HCT116 (cell line): ENCODE data around the gene HECTD2. TPM values are rescaled to one million over a fixed set of nuclear protein-coding genes. Genes with fewer than 3 reads are reported as not detected.

Experiments used
- ATAC-seq: fragments of 200-7000 bp; cut with Tn5 transposase; 2 replicates; pipeline ENCODE4 v1.9.1; 2020; ENCODE audit warnings: mild to moderate bottlenecking, moderate library complexity
- BruUV-seq: library from RNA; stranded (reverse); fragments of 400-500 nt; replicated peaks from 2 replicates; lab custom pipeline; 2021; lab: Mats Ljungman, UMichigan
- CTCF ChIA-PET: fragments of 300-600 bp; sonication (Branson Sonifier 250); formaldehyde crosslinking; loops from one replicate; lab custom pipeline; 2021; ENCODE audit warnings: antibody characterized with exemption; lab: Charles Lee
- POLR2A ChIA-PET: fragments of 300-600, 350-600 bp; sonication (Branson Sonifier 250); formaldehyde crosslinking; loops from one replicate; lab custom pipeline; 2021; ENCODE audit warnings: antibody characterized with exemption; lab: Charles Lee
- RAD21 ChIA-PET, 2 experiments: fragments of 300-600 bp; sonication (Branson Sonifier 250); formaldehyde crosslinking; loops; one replicate each; lab custom pipeline; 2023; ENCODE audit warnings: low total read pairs in 2 of 2; ENCODE audit not compliant: uncharacterized antibody in 2 of 2, unreplicated experiment in 2 of 2, low non-redundant PET in 1 of 2; lab: Charles Lee
- DNase-seq: peaks from one replicate; pipeline ENCODE4 v3.0.0-alpha.2; 2010; ENCODE audit warnings: low read depth, low spot score
- H2AFZ ChIP-seq: fragments of 200-600 bp; shearing (Covaris generic), sonication (generic); 2 replicates; pipeline ENCODE4 v1.6.1; 2017; ENCODE audit warnings: low read depth, mixed run types, mixed read lengths, antibody characterized with exemption, low read length; ENCODE audit not compliant: poor library complexity, severe bottlenecking
- H3K27ac ChIP-seq: 2 replicates; pipeline ENCODE4 v1.5.1; 2012; ENCODE audit warnings: low read depth, low read length
- H3K27me3 ChIP-seq: fragments of 200-600 bp; sonication (generic); 2 replicates; pipeline ENCODE4 v1.6.1; 2016; ENCODE audit warnings: mixed run types, low read length, mixed read lengths; ENCODE audit not compliant: insufficient read depth
- H3K36me3 ChIP-seq, 2 experiments: fragments of 200-500 bp in 1 of 2; fragments of 200-600 bp in 1 of 2; sonication (Bioruptor generic) in 1 of 2; sonication (generic) in 1 of 2; 2 replicates each; pipeline versions ENCODE4 v1.5.1 to v1.6.1; 2014 to 2016; ENCODE audit warnings: low read length in 2 of 2, inconsistent platforms in 1 of 2, mixed read lengths in 1 of 2, mixed run types in 1 of 2; ENCODE audit not compliant: insufficient read depth in 2 of 2, control insufficient read depth in 1 of 2
- H3K4me1 ChIP-seq, 2 experiments: fragments of 200-600 bp in 1 of 2; sonication (generic) in 1 of 2; 2 replicates each; pipeline versions ENCODE4 v1.5.1 to v1.6.1; 2012 to 2017; ENCODE audit warnings: low read length in 2 of 2, inconsistent platforms in 1 of 2, mild to moderate bottlenecking in 1 of 2, mixed read lengths in 1 of 2, mixed run types in 1 of 2, moderate library complexity in 1 of 2; ENCODE audit not compliant: insufficient read depth in 2 of 2, control insufficient read depth in 1 of 2
- H3K4me2 ChIP-seq: fragments of 200-600 bp; sonication (generic); 2 replicates; pipeline ENCODE4 v1.6.1; 2017; ENCODE audit warnings: mixed run types, low read length, mixed read lengths
- H3K4me3 ChIP-seq, 2 experiments: fragments of 200-600 bp in 1 of 2; sonication (generic) in 1 of 2; replicated peaks in 1 of 2; 2 replicates each; pipeline ENCODE4 v1.5.1; 2011 to 2016; ENCODE audit warnings: low read length in 2 of 2, control low read depth in 1 of 2, low read depth in 1 of 2, mild to moderate bottlenecking in 1 of 2, mixed read lengths in 1 of 2, mixed run types in 1 of 2
- H3K79me2 ChIP-seq: fragments of 200-600 bp; sonication (generic); 2 replicates; pipeline ENCODE4 v1.6.1; 2017; ENCODE audit warnings: mild to moderate bottlenecking, mixed run types, low read length, moderate library complexity, mixed read lengths; ENCODE audit not compliant: insufficient read depth
- H3K9ac ChIP-seq: fragments of 200-600 bp; sonication (generic); 2 replicates; pipeline ENCODE4 v1.6.1; 2016; ENCODE audit warnings: low read length, mixed read lengths
- H3K9me2 ChIP-seq: fragments of 200-600 bp; sonication (generic), shearing (Covaris generic); 2 replicates; pipeline ENCODE4 v1.6.1; 2017; ENCODE audit warnings: mixed run types, mild to moderate bottlenecking, moderate library complexity; ENCODE audit not compliant: insufficient read depth
- H3K9me3 ChIP-seq, 2 experiments: fragments of 200-500 bp in 1 of 2; fragments of 200-600 bp in 1 of 2; sonication (Bioruptor generic) in 1 of 2; sonication (generic) in 1 of 2; 2 replicates each; pipeline ENCODE4 v1.6.1; 2014 to 2017; ENCODE audit warnings: low read length in 2 of 2, mixed read lengths in 2 of 2, inconsistent platforms in 1 of 2, low read depth in 1 of 2, mild to moderate bottlenecking in 1 of 2, mixed run types in 1 of 2, moderate library complexity in 1 of 2; ENCODE audit not compliant: control insufficient read depth in 1 of 2, insufficient read depth in 1 of 2
- H4K20me1 ChIP-seq: fragments of 200-600 bp; sonication (generic), shearing (Covaris generic); 2 replicates; pipeline ENCODE4 v1.6.1; 2017; ENCODE audit warnings: mixed run types, mild to moderate bottlenecking, moderate library complexity; ENCODE audit not compliant: insufficient read depth
- CBX3 ChIP-seq: IDR thresholded peaks from 2 replicates; pipeline ENCODE4 v1.6.1; 2012; ENCODE audit warnings: low read depth
- CEBPB ChIP-seq: IDR thresholded peaks from 2 replicates; pipeline ENCODE4 v1.6.1; 2012; ENCODE audit warnings: low read depth
- CTCF ChIP-seq, 3 experiments: fragments of 200-600 bp in 1 of 3; sonication (generic) in 1 of 3; IDR thresholded peaks in 2 of 3; conservative IDR thresholded peaks in 1 of 3; 2 replicates each; pipeline ENCODE4 v1.5.1; 2012 to 2017; ENCODE audit warnings: low read depth in 2 of 3, low read length in 2 of 3, antibody characterized with exemption in 1 of 3, borderline replicate concordance in 1 of 3, control low read depth in 1 of 3, mild to moderate bottlenecking in 1 of 3, mixed read lengths in 1 of 3, mixed run types in 1 of 3, moderate library complexity in 1 of 3; ENCODE audit not compliant: insufficient read depth in 1 of 3
- EZH2 ChIP-seq: fragments of 200-600 bp; sonication (generic); IDR thresholded peaks from 2 replicates; pipeline ENCODE4 v1.6.1; 2017; ENCODE audit warnings: antibody characterized with exemption, mixed run types
- EZH2phosphoT487 ChIP-seq: fragments of 200-600 bp; IDR thresholded peaks from 2 replicates; pipeline ENCODE4 v1.6.1; 2018; ENCODE audit warnings: antibody characterized with exemption, borderline replicate concordance
- FOSL1 ChIP-seq: IDR thresholded peaks from 2 replicates; pipeline ENCODE4 v1.6.1; 2012; ENCODE audit warnings: low read depth
- MAX ChIP-seq: IDR thresholded peaks from 2 replicates; pipeline ENCODE4 v1.6.1; 2012
- POLR2A ChIP-seq: IDR thresholded peaks from 2 replicates; pipeline ENCODE4 v1.7.0; 2011; ENCODE audit warnings: borderline replicate concordance; ENCODE audit not compliant: insufficient read depth, insufficient read length; ENCODE audit errors: extremely low read depth
- POLR2AphosphoS5 ChIP-seq: IDR thresholded peaks from 2 replicates; pipeline ENCODE4 v1.6.1; 2011; ENCODE audit warnings: mild to moderate bottlenecking, low read depth, low read length, moderate library complexity
- REST ChIP-seq: IDR thresholded peaks from 2 replicates; pipeline ENCODE4 v1.6.1; 2012; ENCODE audit warnings: low read depth
- SIN3A ChIP-seq: IDR thresholded peaks from 2 replicates; pipeline ENCODE4 v1.6.1; 2012; ENCODE audit warnings: low read depth
- SP1 ChIP-seq: IDR thresholded peaks from 2 replicates; pipeline ENCODE4 v1.6.1; 2012; ENCODE audit warnings: low read depth
- SRF ChIP-seq: IDR thresholded peaks from 2 replicates; pipeline ENCODE4 v1.6.1; 2012; ENCODE audit warnings: low read depth
- TCF7L2 ChIP-seq: IDR thresholded peaks from 2 replicates; pipeline ENCODE4 v1.7.0; 2011; ENCODE audit warnings: borderline replicate concordance, inconsistent platforms; ENCODE audit not compliant: insufficient read depth, insufficient read length; ENCODE audit errors: extremely low read depth
- ZFX ChIP-seq: fragments of 450-650 bp; IDR thresholded peaks from 2 replicates; pipeline ENCODE4 v1.6.1; 2017
- ZNF274 ChIP-seq: fragments of 200-500 bp; sonication (Bioruptor generic); IDR thresholded peaks from 2 replicates; pipeline ENCODE4 v1.6.1; 2014; ENCODE audit warnings: mild to moderate bottlenecking, low read depth, low read length, inconsistent platforms
- intact Hi-C: fragments of 100-400 bp; cut with micrococcal nuclease; formaldehyde crosslinking; loops from 2 replicates; pipeline ENCODE4 v1.10.0; 2022
- total RNA-seq: library from RNA; stranded (reverse); gene quantifications from one replicate; pipeline ENCODE4 v1.2.1, GENCODE V29; 2021; ENCODE audit not compliant: unreplicated experiment

The HECTD2 gene
- total RNA-seq, 1 experiment from 2014 or later, result 3.0 TPM

GRCh38 chr10:91444211-91445182 is 34.4 kb downstream of the HECTD2 start:
- H4K20me1 ChIP-seq, result no peaks in the 10 kb centered on the region

GRCh38 chr10:91452063-91452462 is 41.9 kb downstream of the HECTD2 start:
- BruUV-seq, result no TSS peak
- intact Hi-C loops, result no loop called here
- no peak overlapping the region for H3K4me2 ChIP-seq
- no peak overlapping the region for H2AFZ ChIP-seq
- no peaks in the 10 kb centered on the region for H4K20me1 ChIP-seq
- no peak overlapping the region for H3K27ac ChIP-seq
- no peaks in the 10 kb centered on the region for H3K4me1 ChIP-seq
- ChIA-PET CTCF (no interaction called here), RAD21 (no interaction called here), POLR2A (no interaction called here)
- ATAC-seq, result no peak
- no peaks in the 10 kb centered on the region for H3K36me3 ChIP-seq
- no peaks in the 10 kb centered on the region for H3K9me2 ChIP-seq
- H3K79me2 ChIP-seq, result no peaks in the 10 kb centered on the region
- H3K4me3 ChIP-seq, result no peak overlapping the region
- no peaks in the 10 kb centered on the region for H3K27me3 ChIP-seq
- DNase-seq, result no peak
- peaks cover 6 to 7% of the 10 kb centered on the region in 2 experiments; a peak in 2 of 4 replicates for H3K9me3 ChIP-seq
- no peak overlapping the region for H3K9ac ChIP-seq
- TF ChIP-seq ZNF274, result no peak
- TF ChIP-seq POLR2A, result no peak
- TF ChIP-seq MAX, result no peak
- TF ChIP-seq TCF7L2, result no peak
- TF ChIP-seq EZH2, result no peak
- no peak for TF ChIP-seq SRF
- no peak for TF ChIP-seq FOSL1
- no peak for TF ChIP-seq CEBPB
- TF ChIP-seq SP1, result no peak
- no peak for TF ChIP-seq CTCF (IDR thresholded peaks at IDR 0.05 in 2 of 3, conservative IDR thresholded peaks at IDR 0.05 in 1 of 3; ENCODE audit: borderline replicate concordance in 1 of 3, insufficient read depth in 1 of 3, low read depth in 2 of 3, low read length in 2 of 3)
- no peak for TF ChIP-seq ZFX
- TF ChIP-seq CBX3, result no peak
- no peak for TF ChIP-seq REST

More at GRCh38 chr10:91444211-91445182, 34.4 kb downstream of the HECTD2 start:
- no TSS peak for BruUV-seq
- Histone ChIP-seq H3K9me2 (no peaks in the 10 kb centered on the region), H3K4me1 (no peaks in the 10 kb centered on the region), H3K27ac (no peak overlapping the region), H3K9me3 (0 out of 4 replicates have a peak, but pooled peaks cover 0 to 2% of the 10 kb centered on the region in 2 experiments), H3K9ac (no peak overlapping the region), H3K4me3 (no peak overlapping the region), H3K4me2 (no peak overlapping the region)
- intact Hi-C loops, result no loop called here
- no peak for ATAC-seq
- TF ChIP-seq EZH2phosphoT487, result no peak
- TF ChIP-seq POLR2AphosphoS5, result no peak
- TF ChIP-seq SIN3A, result no peak
- TF ChIP-seq, all 23 proteins: peak for 0
- no peak for DNase-seq
- H3K79me2 ChIP-seq, result no peaks in the 10 kb centered on the region
- POLR2A ChIA-PET, result no interaction called here
- RAD21 ChIA-PET, result no interaction called here
- no peaks in the 10 kb centered on the region for H3K27me3 ChIP-seq
- no peaks in the 10 kb centered on the region for H3K36me3 ChIP-seq
- CTCF ChIA-PET, result no interaction called here
- no peak overlapping the region for H2AFZ ChIP-seq
